ENCODE results near the gene TMED3.

- TF ChIP-seq CTCF (IDR thresholded peaks at IDR 0.05; ENCODE audit: insufficient read depth, low read depth, low read length) (no peak), EZH2 (IDR thresholded peaks at IDR 0.05; ENCODE audit: insufficient read depth, low read length) (no peak)
Measured at GRCh38 chr15:79261836-79262235, 49.1 kb upstream of the TMED3 start.

Measured in astrocyte (in vitro differentiated cells and primary cell).